Measurements from ENCODE around the gene PON2.

- TF ChIP-seq EZH2 (IDR thresholded peaks at IDR 0.05; ENCODE audit: low read length, unreplicated experiment): no peak
- TF ChIP-seq, protein P1, sequence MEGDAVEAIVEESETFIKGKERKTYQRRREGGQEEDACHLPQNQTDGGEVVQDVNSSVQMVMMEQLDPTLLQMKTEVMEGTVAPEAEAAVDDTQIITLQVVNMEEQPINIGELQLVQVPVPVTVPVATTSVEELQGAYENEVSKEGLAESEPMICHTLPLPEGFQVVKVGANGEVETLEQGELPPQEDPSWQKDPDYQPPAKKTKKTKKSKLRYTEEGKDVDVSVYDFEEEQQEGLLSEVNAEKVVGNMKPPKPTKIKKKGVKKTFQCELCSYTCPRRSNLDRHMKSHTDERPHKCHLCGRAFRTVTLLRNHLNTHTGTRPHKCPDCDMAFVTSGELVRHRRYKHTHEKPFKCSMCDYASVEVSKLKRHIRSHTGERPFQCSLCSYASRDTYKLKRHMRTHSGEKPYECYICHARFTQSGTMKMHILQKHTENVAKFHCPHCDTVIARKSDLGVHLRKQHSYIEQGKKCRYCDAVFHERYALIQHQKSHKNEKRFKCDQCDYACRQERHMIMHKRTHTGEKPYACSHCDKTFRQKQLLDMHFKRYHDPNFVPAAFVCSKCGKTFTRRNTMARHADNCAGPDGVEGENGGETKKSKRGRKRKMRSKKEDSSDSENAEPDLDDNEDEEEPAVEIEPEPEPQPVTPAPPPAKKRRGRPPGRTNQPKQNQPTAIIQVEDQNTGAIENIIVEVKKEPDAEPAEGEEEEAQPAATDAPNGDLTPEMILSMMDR (conservative IDR thresholded peaks at IDR 0.05; ENCODE audit: low read depth, low read length): no peak
- TF ChIP-seq EZH2phosphoT487 (IDR thresholded peaks at IDR 0.05; ENCODE audit: borderline replicate concordance, low read length): no peak
Measured at GRCh38 chr7:95440394-95441038, 5.7 kb upstream of the PON2 start.

Data from PC-3 (cell line).